ENCODE data around the gene RPS8.

- TF ChIP-seq CTCF (IDR thresholded peaks at IDR 0.05) = no peak
- no peak for TF ChIP-seq POLR2AphosphoS5 (IDR thresholded peaks at IDR 0.05)
- no peak for TF ChIP-seq EP300 (IDR thresholded peaks at IDR 0.05)
- TF ChIP-seq POLR2A (IDR thresholded peaks at IDR 0.05) = no peak
Measured at GRCh38 chr1:44778705-44779576, 3.6 kb downstream of the RPS8 start.
